GM04503 (cell line): ENCODE measurements around the gene PCDHGA2.
"Not testable (repeated sequence)": the region's sequence is repeated elsewhere in the genome, so short reads cannot be mapped to it uniquely, and the experiment has no call there.

Experiments
- DNase-seq: peaks from one replicate; pipeline ENCODE4 v3.0.0-alpha.2; 2012; ENCODE audit warnings: low read depth

Gene PCDHGA2

DNA sequence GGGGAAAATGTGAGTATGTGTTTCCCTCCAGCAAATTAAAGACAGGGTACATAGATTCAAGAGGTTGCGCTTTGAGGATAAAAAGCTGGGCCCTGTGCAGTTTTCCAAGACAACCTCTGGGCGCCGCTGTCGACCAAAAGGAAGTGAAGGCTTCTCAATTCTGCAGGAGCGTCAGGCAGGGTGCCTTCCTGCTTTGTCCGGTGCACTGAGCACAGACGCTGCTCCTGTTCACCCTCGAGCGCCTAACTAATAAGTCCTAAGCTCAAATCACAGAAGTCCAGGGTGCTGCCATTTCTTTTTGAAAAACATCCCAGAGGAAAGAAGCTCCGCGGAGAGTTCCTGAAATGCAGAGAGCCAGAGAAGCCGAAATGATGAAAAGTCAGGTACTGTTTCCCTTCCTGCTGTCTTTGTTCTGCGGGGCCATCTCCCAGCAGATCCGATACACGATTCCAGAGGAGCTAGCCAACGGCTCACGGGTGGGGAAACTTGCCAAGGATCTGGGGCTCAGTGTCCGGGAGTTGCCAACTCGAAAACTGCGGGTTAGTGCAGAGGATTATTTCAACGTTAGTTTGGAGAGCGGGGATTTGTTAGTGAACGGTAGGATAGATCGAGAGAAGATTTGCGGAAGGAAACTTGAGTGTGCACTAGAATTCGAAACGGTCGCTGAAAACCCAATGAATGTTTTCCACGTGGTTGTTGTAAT is 11.5 kb downstream of the PCDHGA2 start, which contains the start of gene PCDHGB1:
TSS of gene PCDHGB1 (plus strand) at position 183 of the 703 bp plus-strand sequence. CDS start at position 345, 162 bp downstream.
- DNase-seq = no peak

GRCh38 chr5:141351591-141351990 is 13.0 kb downstream of the PCDHGA2 start:
- no peak for DNase-seq

GRCh38 chr5:141354900-141355469 is 16.4 kb downstream of the PCDHGA2 start, which contains the start of gene PCDHGA4:
TSS of gene PCDHGA4 (plus strand) at chr5:141355021. CDS start at chr5:141355108, 87 bp downstream.
- DNase-seq = no peak

DNA sequence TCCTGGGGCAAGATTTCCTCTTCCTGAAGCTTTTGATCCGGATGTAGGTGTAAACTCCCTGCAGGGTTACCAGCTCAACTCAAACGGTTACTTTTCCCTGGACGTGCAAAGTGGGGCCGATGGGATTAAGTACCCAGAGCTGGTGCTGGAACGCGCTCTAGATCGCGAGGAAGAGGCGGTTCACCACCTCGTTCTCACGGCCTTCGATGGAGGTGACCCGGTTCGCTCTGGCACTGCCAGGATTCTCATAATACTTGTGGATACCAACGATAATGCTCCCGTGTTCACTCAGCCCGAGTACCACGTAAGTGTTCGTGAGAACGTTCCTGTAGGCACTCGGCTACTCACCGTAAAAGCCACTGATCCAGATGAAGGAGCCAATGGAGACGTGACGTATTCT is 17.1 kb downstream of the PCDHGA2 start:
- no peak for DNase-seq

- no peak for DNase-seq
Observed at GRCh38 chr5:141356133-141356532, 17.6 kb downstream of the PCDHGA2 start.

- no peak for DNase-seq
Observed at GRCh38 chr5:141356950-141357349, 18.4 kb downstream of the PCDHGA2 start.

- DNase-seq = no peak
Observed at GRCh38 chr5:141359790-141360426, 21.3 kb downstream of the PCDHGA2 start, which contains the start of gene PCDHGB2. TSS of gene PCDHGB2 (plus strand) at chr5:141359994. CDS start at chr5:141360136, 142 bp downstream.

DNA sequence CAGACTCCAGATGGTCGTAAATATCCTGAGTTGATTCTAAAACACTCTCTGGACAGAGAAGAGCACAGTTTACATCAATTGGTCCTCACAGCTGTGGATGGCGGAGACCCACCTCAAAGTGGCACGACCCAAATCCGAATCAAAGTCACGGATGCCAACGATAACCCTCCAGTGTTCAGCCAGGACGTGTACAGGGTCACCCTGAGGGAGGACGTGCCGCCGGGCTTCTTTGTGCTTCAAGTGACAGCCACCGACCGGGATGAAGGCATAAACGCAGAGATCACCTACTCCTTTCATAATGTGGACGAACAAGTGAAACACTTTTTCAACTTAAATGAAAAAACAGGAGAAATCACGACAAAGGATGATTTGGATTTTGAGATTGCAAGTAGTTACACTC is 22.1 kb downstream of the PCDHGA2 start:
- no peak for DNase-seq

GRCh38 chr5:141362719-141363118 is 24.2 kb downstream of the PCDHGA2 start:
- no peak for DNase-seq

- DNase-seq = no peak
Observed at GRCh38 chr5:141363952-141364660, 25.5 kb downstream of the PCDHGA2 start, which contains the start of gene PCDHGA5. TSS of gene PCDHGA5 (plus strand) at chr5:141364162. CDS start at chr5:141364331, 169 bp downstream.

- no peak for DNase-seq
Observed at GRCh38 chr5:141366016-141366896, 27.7 kb downstream of the PCDHGA2 start.

DNA sequence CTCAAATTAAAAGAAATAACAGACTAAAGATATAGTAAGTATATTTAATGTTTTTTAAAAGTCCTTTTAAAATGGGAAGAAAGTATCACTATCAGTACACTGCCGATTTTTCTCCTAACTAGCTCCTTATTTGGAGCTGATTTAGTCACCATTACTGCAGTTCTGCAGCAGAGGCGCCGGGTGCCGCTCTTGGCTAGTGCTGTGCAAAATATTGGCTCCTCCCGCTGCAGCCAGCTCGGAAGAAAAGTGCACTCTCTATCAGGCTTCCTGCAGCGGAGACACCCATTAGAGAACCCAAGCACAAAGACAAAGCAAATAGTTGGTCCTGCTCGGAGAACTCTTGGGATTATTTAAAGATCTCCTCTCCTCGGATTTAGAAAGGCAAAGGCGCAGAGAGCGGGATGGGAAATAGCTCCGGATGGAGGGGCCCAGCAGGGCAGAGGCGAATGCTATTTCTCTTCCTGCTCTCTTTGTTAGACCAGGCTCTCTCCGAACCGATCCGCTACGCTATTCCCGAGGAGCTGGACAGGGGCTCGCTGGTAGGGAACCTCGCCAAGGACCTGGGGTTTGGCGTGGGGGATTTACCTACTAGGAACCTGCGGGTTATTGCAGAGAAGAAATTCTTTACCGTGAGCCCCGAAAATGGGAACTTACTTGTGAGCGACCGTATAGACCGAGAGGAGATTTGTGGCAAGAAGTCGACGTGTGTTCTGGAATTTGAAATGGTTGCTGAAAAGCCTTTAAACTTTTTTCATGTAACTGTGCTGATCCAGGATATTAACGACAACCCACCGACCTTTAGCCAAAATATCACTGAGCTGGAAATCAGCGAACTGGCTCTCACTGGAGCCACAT is 31.7 kb downstream of the PCDHGA2 start, which contains the start of gene PCDHGB3:
TSS of gene PCDHGB3 (plus strand) at position 249 of the 855 bp plus-strand sequence. CDS start at position 402, 153 bp downstream.
- peak; percentile 9 for DNase-seq

GRCh38 chr5:141371572-141372475 is 33.3 kb downstream of the PCDHGA2 start:
- DNase-seq = no peak

DNA sequence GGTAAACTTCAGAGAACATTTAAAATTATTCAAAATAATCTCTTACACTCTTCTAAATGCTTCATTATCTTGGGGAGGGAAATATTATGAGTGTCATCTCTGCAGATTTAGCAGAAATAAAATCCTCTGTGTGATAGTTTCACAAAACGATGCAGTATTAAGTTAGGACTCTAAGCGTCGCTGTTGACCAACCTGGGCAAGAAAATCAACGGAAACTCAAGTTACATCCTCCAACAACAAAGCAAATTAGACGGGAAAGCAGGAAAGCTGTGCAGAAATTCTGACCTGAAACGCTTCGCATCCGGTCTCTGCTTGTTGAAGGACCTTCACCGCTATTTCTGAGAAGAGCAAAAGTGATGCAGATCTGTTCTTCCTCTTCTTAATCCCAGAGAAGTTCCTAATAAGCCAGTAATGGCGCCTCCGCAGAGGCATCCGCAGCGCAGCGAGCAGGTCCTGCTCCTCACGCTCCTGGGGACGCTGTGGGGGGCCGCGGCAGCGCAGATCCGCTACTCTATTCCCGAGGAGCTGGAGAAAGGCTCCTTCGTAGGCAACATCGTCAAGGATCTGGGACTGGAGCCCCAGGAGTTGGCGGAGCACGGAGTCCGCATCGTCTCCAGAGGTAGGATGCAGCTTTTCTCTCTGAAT is 35.2 kb downstream of the PCDHGA2 start, which contains the start of gene PCDHGA6:
TSS of gene PCDHGA6 (plus strand) at position 219 of the 645 bp plus-strand sequence. CDS start at position 412, 193 bp downstream.
- DNase-seq = peak; percentile 15

DNA sequence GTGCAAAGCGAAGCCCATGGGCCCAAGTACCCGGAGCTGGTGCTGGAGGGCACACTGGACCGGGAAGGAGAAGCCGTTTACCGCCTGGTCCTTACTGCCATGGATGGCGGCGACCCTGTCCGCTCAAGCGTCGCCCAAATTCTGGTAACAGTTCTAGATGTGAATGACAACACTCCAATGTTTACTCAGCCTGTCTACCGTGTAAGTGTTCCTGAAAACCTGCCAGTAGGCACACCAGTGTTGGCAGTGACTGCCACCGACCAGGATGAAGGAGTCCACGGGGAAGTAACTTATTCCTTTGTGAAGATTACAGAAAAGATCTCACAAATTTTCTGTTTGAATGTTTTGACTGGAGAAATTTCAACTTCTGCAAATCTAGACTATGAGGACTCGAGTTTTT is 36.1 kb downstream of the PCDHGA2 start:
- DNase-seq = no peak

DNA sequence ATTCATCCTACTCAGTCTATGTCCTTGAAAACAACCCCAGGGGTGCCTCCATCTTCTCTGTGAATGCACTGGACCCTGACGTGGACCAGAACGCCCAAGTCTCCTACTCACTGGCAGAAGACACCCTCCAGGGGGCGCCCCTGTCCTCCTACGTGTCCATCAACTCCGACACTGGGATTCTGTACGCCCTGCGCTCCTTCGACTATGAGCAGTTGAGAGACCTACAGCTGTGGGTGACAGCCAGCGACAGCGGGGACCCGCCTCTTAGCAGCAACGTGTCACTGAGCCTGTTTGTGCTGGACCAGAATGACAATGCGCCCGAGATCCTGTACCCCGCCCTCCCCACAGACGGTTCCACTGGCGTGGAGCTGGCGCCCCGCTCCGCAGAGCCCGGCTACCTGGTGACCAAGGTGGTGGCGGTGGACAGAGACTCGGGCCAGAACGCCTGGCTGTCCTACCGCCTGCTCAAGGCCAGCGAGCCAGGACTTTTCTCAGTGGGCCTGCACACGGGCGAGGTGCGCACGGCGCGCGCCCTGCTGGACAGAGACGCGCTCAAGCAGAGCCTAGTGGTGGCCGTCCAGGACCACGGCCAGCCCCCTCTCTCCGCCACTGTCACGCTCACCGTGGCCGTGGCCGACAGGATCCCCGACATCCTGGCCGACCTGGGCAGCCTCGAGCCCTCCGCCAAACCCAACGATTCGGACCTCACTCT is 37.0 kb downstream of the PCDHGA2 start:
- DNase-seq = not testable (repeated sequence)

DNA sequence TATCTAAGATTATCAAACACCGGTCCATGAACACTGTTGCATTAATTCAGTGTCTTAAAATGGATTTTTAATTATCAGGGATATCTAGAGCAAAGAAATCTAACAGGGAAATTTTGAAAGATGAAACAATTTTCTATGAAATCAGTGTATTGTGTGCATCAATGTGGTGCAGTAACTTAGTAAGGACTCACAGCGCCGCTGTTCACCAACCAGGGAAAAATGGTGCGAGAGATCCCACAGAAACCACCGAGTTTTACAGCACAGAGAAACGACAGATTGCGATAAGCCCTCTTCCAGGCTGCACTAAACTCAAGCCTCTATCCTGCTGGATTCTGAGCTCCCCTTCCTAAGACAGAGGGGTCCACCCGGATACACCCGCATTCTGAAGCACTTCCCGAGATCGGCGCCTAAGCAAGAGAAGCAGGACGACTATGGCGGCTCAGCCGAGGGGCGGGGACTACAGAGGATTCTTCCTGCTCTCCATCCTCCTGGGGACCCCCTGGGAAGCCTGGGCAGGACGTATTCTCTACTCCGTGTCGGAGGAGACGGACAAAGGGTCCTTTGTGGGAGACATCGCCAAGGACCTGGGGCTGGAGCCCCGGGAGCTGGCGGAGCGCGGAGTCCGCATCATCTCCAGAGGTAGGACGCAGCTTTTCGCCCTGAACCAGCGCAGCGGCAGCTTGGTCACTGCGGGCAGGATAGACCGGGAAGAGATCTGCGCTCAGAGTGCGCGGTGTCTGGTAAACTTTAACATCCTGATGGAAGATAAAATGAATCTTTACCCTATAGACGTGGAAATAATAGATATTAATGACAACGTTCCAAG is 44.1 kb downstream of the PCDHGA2 start, which contains the start of gene PCDHGA7:
TSS of gene PCDHGA7 (plus strand) at position 274 of the 826 bp plus-strand sequence. CDS start at position 432, 158 bp downstream.
- DNase-seq = no peak
